Left renal pelvis (tissue), 4 donors: ENCODE data around the gene MEF2A. TPM values are rescaled to one million over a fixed set of nuclear protein-coding genes. Genes with fewer than 3 reads are reported as not detected.
"Not testable (repeated sequence)": the region's sequence is repeated elsewhere in the genome, so short reads cannot be mapped to it uniquely, and the experiment has no call there.

Experiments
- DNase-seq, 4 donors: peaks; one replicate each; pipeline ENCODE4 v3.0.0-alpha.2; 2013; ENCODE audit warnings: low read depth in 4 of 4, low spot score in 3 of 4
- polyA plus RNA-seq, 4 donors: library from polyadenylated mRNA; unstranded; fragments of 120-200 nt; gene quantifications; one replicate each; pipeline ENCODE4 v1.2.1, GENCODE V29; 2013; ENCODE audit not compliant: insufficient read length in 4 of 4

The MEF2A gene
- polyA plus RNA-seq, 4 donors, result 53.1 to 64.4 (median 59.8) TPM

GRCh38 chr15:99721896-99722295 lies 156.1 kb downstream of the MEF2A start:
- DNase-seq, result no peak

- DNase-seq, result no peak
Observed at GRCh38 chr15:99722406-99722805, 156.6 kb downstream of the MEF2A start.

- no peak for DNase-seq
Observed at GRCh38 chr15:99726333-99726732, 160.5 kb downstream of the MEF2A start.

- DNase-seq, result no peak
Observed at GRCh38 chr15:99727330-99727729, 161.5 kb downstream of the MEF2A start.

- DNase-seq, result no peak
Observed at GRCh38 chr15:99727733-99728132, 161.9 kb downstream of the MEF2A start.

GRCh38 chr15:99728916-99729315 lies 163.1 kb downstream of the MEF2A start:
- no peak for DNase-seq

GRCh38 chr15:99729327-99729726 lies 163.5 kb downstream of the MEF2A start:
- DNase-seq, result no peak

- no peak for DNase-seq
Observed at GRCh38 chr15:99729920-99730319, 164.1 kb downstream of the MEF2A start.

- DNase-seq, result no peak
Observed at GRCh38 chr15:99731336-99732123, 165.7 kb downstream of the MEF2A start.

GRCh38 chr15:99732124-99732750 lies 166.5 kb downstream of the MEF2A start:
- no peak for DNase-seq

- no peak for DNase-seq
Observed at GRCh38 chr15:99732751-99733267, 167.0 kb downstream of the MEF2A start.

- DNase-seq, result peak; percentile 84 to 94 (median 88)
Observed at GRCh38 chr15:99733268-99734039, 167.7 kb downstream of the MEF2A start, which contains the start of gene LYSMD4. LYSMD4 (minus strand) TSS chr15:99733437; CDS start chr15:99731999, 1,438 bp downstream.

- DNase-seq, result not testable (repeated sequence)
Observed at GRCh38 chr15:99734040-99734291, 168.2 kb downstream of the MEF2A start.

- DNase-seq, result no peak
Observed at GRCh38 chr15:99734575-99734974, 168.8 kb downstream of the MEF2A start.

- DNase-seq, result no peak
Observed at GRCh38 chr15:99735868-99736267, 170.1 kb downstream of the MEF2A start.

GRCh38 chr15:99736702-99737101 lies 170.9 kb downstream of the MEF2A start:
- no peak for DNase-seq

- DNase-seq, result no peak
Observed at GRCh38 chr15:99738021-99738847, 172.4 kb downstream of the MEF2A start.

GRCh38 chr15:99741835-99742234 lies 176.1 kb downstream of the MEF2A start:
- no peak for DNase-seq

- no peak for DNase-seq
Observed at GRCh38 chr15:99744142-99744541, 178.4 kb downstream of the MEF2A start.

- DNase-seq, result no peak
Observed at GRCh38 chr15:99745370-99746086, 179.7 kb downstream of the MEF2A start.
